ENCODE data around the gene MAML3. TPM values are rescaled to one million over a fixed set of nuclear protein-coding genes. Genes with fewer than 3 reads are reported as not detected.

Gene MAML3
- total RNA-seq, 2 experiments from 2014 or later = 2.5 to 2.9 TPM

GRCh38 chr4:139682309-139682708 lies 471.7 kb downstream of the MAML3 start:
- no peak for DNase-seq
- CTCF ChIA-PET = no interaction called here
- H3K4me3 Mint-ChIP-seq = no peak overlapping the region
- no peaks in the 10 kb centered on the region for H3K27me3 Mint-ChIP-seq
- ATAC-seq (ENCODE audit: poor library complexity) = no peak
- no peak for TF ChIP-seq CTCF (IDR thresholded peaks at IDR 0.05)
- Histone ChIP-seq H3K27ac (ENCODE audit: low read depth in 1 of 2, low read length in 2 of 2) (no peak overlapping the region), H3K4me3 (ENCODE audit: low read length) (no peak overlapping the region), H3K9me3 (ENCODE audit: control insufficient read depth in 1 of 2, insufficient read depth in 1 of 2, low read length in 2 of 2) (peaks cover 0 to 3% of the 10 kb centered on the region in 2 experiments), H3K4me1 (ENCODE audit: insufficient read depth, low read length) (no peaks in the 10 kb centered on the region), H3K27me3 (ENCODE audit: control insufficient read depth in 1 of 2, insufficient read depth in 2 of 2, low read length in 2 of 2) (no peaks in the 10 kb centered on the region), H3K36me3 (ENCODE audit: insufficient read depth, low read length) (no peaks in the 10 kb centered on the region)
- peaks cover 7% of the 10 kb centered on the region for H3K9me3 Mint-ChIP-seq
- H3K27ac Mint-ChIP-seq = no peak overlapping the region
- POLR2A ChIA-PET = no interaction called here
- H3K36me3 Mint-ChIP-seq (ENCODE audit: low read depth) = peaks cover 34% of the 10 kb centered on the region
- intact Hi-C loops (cut with DNase I, micrococcal nuclease) = no loop called here
- H3K4me1 Mint-ChIP-seq (ENCODE audit: low read depth) = peaks cover 9% of the 10 kb centered on the region

- Histone ChIP-seq H3K36me3 (ENCODE audit: insufficient read depth, low read length) (no peaks in the 10 kb centered on the region), H3K4me3 (ENCODE audit: low read length) (no peak overlapping the region), H3K27me3 (ENCODE audit: control insufficient read depth in 1 of 2, insufficient read depth in 2 of 2, low read length in 2 of 2) (no peaks in the 10 kb centered on the region), H3K27ac (ENCODE audit: low read depth in 1 of 2, low read length in 2 of 2) (no peak overlapping the region), H3K9me3 (ENCODE audit: control insufficient read depth in 1 of 2, insufficient read depth in 1 of 2, low read length in 2 of 2) (no peaks in the 10 kb centered on the region), H3K4me1 (ENCODE audit: insufficient read depth, low read length) (no peaks in the 10 kb centered on the region)
- DNase-seq (no peak), ATAC-seq (ENCODE audit: poor library complexity) (no peak)
- no peak overlapping the region for H3K4me3 Mint-ChIP-seq
- no peak for TF ChIP-seq CTCF (IDR thresholded peaks at IDR 0.05)
- intact Hi-C loops (cut with DNase I, micrococcal nuclease) = no loop called here
- peaks cover 14% of the 10 kb centered on the region for H3K36me3 Mint-ChIP-seq (ENCODE audit: low read depth)
- H3K4me1 Mint-ChIP-seq (ENCODE audit: low read depth) = no peaks in the 10 kb centered on the region
- ChIA-PET POLR2A (no interaction called here), CTCF (no interaction called here)
- H3K9me3 Mint-ChIP-seq = no peaks in the 10 kb centered on the region
- H3K27ac Mint-ChIP-seq = no peak overlapping the region
- no peaks in the 10 kb centered on the region for H3K27me3 Mint-ChIP-seq
These were observed 476.9 kb downstream of the MAML3 start for GRCh38 chr4:139676913-139677585.

GRCh38 chr4:139676365-139676764 lies 477.6 kb downstream of the MAML3 start:
- Histone ChIP-seq H3K36me3 (ENCODE audit: insufficient read depth, low read length) (no peaks in the 10 kb centered on the region), H3K27ac (ENCODE audit: low read depth in 1 of 2, low read length in 2 of 2) (no peak overlapping the region), H3K9me3 (ENCODE audit: control insufficient read depth in 1 of 2, insufficient read depth in 1 of 2, low read length in 2 of 2) (no peaks in the 10 kb centered on the region), H3K27me3 (ENCODE audit: control insufficient read depth in 1 of 2, insufficient read depth in 2 of 2, low read length in 2 of 2) (no peaks in the 10 kb centered on the region), H3K4me1 (ENCODE audit: insufficient read depth, low read length) (no peaks in the 10 kb centered on the region), H3K4me3 (ENCODE audit: low read length) (no peak overlapping the region)
- H3K4me1 Mint-ChIP-seq (ENCODE audit: low read depth) = no peaks in the 10 kb centered on the region
- no peak overlapping the region for H3K27ac Mint-ChIP-seq
- no peak overlapping the region for H3K4me3 Mint-ChIP-seq
- no peak for TF ChIP-seq CTCF (IDR thresholded peaks at IDR 0.05)
- H3K27me3 Mint-ChIP-seq = no peaks in the 10 kb centered on the region
- H3K9me3 Mint-ChIP-seq = no peaks in the 10 kb centered on the region
- H3K36me3 Mint-ChIP-seq (ENCODE audit: low read depth) = peaks cover 14% of the 10 kb centered on the region
- POLR2A ChIA-PET = no interaction called here
- intact Hi-C loops (cut with DNase I, micrococcal nuclease) = no loop called here
- ATAC-seq (ENCODE audit: poor library complexity) = no peak
- CTCF ChIA-PET = no interaction called here
- DNase-seq = no peak

All from CD4-positive, alpha-beta T cell (primary cell).